Activated CD4-positive, CD25-positive, alpha-beta regulatory T cell treated with anti-CD3 and anti-CD28 coated beads, Interleukin-2, amount 50 U/mL, for 16 hours (primary cell): ENCODE data around the gene CDC42BPG.

Source experiments
- DNase-seq: peaks from one replicate; pipeline ENCODE4 v3.0.0-alpha.2; 2020; ENCODE audit warnings: low read depth, low spot score

Gene CDC42BPG

DNA sequence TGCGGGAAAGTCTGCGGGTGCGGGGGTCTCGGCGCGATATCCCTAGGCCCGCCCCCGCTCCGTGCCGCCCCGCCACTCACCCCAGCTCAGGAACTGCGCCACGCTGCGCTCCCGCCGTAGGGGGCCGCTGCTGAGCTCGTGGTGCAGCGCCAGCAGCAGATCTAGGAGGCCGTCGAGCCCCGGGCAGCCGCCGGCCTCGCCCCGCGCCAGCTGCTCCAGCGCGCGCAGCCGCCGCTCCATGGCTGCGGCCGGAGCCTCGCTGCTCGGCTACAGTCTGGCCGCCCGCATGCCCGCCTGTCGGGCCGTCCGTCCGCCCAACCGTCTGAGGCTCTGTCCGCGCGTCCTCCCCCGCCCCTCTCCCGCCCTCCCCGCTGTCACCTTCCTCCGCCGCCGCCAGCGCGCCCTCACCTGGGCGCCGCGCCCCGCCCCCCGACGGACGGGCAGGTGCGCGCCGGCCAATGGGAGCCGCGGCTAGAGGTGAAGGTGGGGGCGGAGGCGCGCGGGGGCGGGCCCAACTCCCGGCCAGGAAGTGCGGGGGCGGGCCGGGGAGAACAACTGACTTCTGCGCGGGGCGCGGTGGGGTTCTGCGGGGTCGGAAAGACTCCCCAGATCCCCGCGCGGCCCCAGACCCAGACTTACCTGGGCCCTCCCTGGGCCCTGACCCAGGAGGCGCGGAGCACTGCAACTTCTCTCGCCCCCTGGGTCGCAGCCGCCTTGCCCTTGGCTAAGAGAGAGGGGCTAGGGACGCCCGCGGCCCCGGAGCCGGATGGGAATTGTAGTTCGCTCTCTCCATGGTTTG lies at the start of gene CDC42BPG:
TSS of gene CDC42BPG (minus strand) at position 324 of the 799 bp plus-strand sequence. CDS start at position 240, 84 bp downstream.
- DNase-seq: peak; percentile 34

DNA sequence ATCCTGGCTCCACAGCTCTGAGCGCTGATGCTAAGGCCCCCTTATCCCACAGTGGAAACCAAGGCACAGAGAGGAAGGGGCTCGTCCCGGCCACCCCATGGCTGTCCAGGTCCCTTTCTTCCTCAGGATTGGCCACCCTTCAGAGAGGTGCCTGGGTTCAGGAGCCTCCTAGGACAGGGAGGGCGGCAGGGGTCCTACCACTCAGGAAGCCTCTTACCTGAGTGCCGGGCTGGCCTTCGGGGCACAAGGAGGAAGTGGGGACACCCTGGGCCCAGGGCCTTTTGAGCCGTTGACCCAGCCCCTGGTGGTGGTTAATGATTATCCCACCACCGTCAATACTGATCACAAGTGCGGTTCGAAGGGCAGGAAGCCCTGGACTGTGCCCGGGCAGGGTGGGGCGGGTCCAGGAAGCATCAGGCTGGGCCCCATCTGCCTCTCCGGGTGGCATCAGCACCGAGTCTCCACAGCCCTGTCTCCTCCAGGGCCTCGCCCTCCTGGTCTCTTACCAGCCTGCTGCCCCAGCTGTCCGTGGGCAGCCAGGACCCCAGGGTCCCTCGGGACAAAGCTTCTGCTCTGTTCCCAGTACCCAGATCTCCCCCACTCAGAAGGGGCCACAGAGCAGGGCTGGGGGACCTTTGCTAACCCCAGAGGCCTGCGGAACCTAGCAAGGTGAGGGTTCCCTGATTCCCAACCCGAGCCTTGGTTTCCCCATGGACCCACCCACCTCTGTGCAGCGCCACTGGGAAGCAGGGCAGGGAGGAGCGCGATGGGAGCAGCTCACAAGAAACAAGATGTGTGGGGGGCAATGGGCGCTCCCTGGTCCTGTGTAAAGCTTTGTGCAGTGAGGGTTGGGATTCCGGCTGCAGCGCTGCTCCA lies 49.0 kb upstream of the CDC42BPG start:
- no peak for DNase-seq

- no peak for DNase-seq
These were observed 48.4 kb upstream of the CDC42BPG start for GRCh38 chr11:64892838-64893193.

- DNase-seq: no peak
These were observed 48.0 kb upstream of the CDC42BPG start for GRCh38 chr11:64892411-64892831.

- DNase-seq: no peak
These were observed 47.4 kb upstream of the CDC42BPG start for GRCh38 chr11:64891880-64892279.

DNA sequence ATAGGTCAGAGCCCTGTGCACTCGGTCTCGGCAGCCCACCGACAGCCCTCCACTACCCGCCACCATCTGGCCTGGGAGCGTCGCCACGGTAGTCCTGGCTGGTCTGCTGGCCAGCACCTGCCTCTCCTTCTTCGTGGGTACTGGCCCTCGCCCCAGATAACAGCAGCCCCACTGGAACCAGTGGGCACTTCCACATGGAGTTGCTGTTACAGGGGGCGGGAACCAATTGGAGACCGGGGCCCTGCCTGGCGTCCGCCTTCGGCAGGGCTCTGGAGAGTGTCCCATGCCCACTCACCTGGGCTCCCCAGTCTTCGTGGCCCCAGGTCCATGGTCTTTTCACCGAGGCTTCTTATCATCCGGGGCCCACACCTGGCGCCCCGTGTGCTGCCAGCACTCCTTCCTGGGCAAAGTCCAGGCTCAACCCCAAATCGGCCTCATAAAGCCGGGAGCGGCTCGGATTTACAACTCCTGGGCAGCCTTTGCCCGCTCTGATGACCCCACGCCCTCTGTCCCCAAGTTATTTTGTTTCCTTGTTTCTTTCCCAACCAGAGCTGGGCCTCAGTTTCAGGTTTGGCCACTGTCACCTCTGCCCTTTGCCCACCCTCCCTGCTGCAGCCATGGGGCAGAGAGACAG lies 46.9 kb upstream of the CDC42BPG start:
- DNase-seq: no peak

- DNase-seq: no peak
These were observed 46.1 kb upstream of the CDC42BPG start for GRCh38 chr11:64890522-64890939.

GRCh38 chr11:64888729-64889511 lies 44.5 kb upstream of the CDC42BPG start:
- DNase-seq: no peak

- DNase-seq: no peak
These were observed 43.9 kb upstream of the CDC42BPG start for GRCh38 chr11:64888406-64888728.

- DNase-seq: peak; percentile 68
These were observed 43.4 kb upstream of the CDC42BPG start for GRCh38 chr11:64887757-64888405.

DNA sequence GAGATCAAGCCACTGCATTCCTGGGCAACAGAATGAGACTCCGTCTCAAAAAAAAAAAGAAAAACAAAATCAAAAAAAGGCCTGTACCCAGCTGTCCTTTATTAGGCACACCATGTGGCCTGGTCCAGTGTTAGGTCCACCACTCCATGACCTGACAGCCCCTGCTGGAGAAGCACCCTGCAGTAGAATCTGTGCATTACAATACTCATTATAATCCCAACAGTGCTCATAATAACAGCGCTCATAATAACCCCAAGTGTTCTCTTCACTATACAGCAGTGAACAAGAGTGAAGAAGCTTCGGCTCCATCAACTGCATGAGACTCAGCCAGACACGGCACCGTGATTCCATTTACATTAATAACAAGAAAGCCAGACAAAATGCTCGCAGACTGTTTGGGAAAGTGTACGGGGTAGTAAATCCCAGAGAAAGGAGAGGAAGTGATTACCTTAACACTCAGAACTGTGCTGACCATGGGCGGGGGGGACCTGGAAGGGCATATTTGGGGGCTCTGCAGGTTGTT lies 42.8 kb upstream of the CDC42BPG start:
- DNase-seq: no peak

GRCh38 chr11:64885367-64886286 lies 41.2 kb upstream of the CDC42BPG start:
- DNase-seq: no peak

DNA sequence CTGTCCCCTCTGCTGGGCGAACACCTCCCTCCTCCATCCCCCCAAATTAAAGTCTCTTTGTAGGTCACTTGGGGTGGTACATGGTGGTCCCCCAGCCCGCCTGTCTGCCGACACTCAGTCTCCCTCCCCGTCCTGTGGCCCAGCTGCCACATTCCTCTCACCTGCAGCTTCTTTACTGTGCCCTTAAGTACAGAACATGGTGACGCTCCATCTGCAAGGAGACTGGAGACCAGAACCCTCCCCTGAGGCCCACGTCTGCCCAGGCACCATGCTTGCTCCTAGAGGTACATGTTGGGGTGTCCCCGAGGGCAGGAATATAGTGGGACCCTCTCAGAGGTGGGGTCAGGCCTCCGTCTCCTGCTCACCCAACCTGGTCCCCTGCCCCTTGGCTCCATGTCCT lies 39.6 kb upstream of the CDC42BPG start:
- DNase-seq: no peak

DNA sequence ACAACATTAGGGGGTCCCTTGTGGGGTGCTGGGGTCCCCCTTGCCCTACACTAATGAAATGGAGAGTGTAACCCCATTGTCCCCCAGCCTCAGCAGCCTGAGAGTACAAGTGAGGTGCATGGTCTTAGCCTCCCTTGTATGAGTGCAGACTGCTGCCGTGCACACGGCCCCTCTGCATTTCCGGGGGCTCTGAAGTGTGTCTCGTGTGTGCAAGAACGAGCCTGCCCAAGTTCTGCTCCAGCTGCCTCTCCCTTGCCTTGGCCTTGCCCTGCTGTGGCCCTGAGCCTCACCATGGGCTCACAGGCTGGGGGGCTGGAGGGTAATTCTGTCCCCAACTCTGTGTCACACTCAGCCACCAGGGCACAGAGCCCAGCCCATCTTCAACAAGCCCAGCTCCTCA lies 39.1 kb upstream of the CDC42BPG start:
- DNase-seq: no peak

- DNase-seq: no peak
These were observed 37.8 kb upstream of the CDC42BPG start for GRCh38 chr11:64882243-64882642.

- no peak for DNase-seq
These were observed 37.0 kb upstream of the CDC42BPG start for GRCh38 chr11:64881476-64881875.

GRCh38 chr11:64880240-64881001 lies 36.0 kb upstream of the CDC42BPG start:
- no peak for DNase-seq

DNA sequence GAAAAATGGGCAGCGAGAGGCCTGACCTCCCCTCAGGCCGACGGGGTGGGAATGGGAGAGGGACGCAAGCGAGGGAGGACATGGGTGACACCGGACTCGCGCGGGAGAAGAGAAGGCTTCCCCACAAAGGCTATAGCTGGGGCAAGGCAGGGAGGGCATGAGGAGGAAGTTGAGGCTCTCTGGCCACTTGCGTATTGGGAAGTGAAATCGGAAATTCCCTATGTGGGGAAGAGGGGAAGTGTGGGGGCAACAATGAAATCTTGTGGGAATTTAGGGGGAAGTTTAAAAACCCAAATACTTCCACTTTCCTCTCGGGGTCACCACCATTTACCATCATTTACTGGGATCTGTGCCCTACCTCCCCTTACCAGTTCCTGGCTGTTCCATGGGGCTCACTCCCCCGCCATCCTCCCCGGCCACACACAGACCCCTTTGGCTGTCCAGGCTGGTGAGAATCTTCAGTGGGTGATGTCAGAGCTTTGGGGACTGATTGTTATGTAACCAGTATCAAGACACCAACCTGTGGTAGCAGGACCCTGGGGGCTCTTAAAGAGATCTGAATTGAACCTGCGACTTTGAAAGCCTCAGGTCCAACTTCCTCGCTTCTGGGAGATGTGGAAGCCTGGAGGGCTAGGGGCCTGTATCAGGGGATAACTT lies 34.9 kb upstream of the CDC42BPG start:
- no peak for DNase-seq
